ENCODE measurements around the gene ZDHHC14.

Gene ZDHHC14

GRCh38 chr6:157597461-157598312 lies 216.7 kb downstream of the ZDHHC14 start:
- TF ChIP-seq ZBTB7A (IDR thresholded peaks at IDR 0.05; ENCODE audit: low read depth) = no peak
- TF ChIP-seq RAD21 (IDR thresholded peaks at IDR 0.05; ENCODE audit: low read depth) = peak; percentile 71

- TF ChIP-seq EP300 (IDR thresholded peaks at IDR 0.05; ENCODE audit: borderline replicate concordance) (no peak), EGR1 (IDR thresholded peaks at IDR 0.05) (no peak), REST (IDR thresholded peaks at IDR 0.05; ENCODE audit: low read depth) (no peak), TCF12 (IDR thresholded peaks at IDR 0.05; ENCODE audit: low read depth) (no peak), CREB1 (IDR thresholded peaks at IDR 0.05; ENCODE audit: low read depth) (no peak), USF1 (IDR thresholded peaks at IDR 0.05) (no peak), MAX (IDR thresholded peaks at IDR 0.05) (no peak), TAF1 (IDR thresholded peaks at IDR 0.05; ENCODE audit: low read depth) (no peak), TEAD4 (IDR thresholded peaks at IDR 0.05) (no peak), RAD21 (IDR thresholded peaks at IDR 0.05; ENCODE audit: low read depth) (no peak), ZBTB7A (IDR thresholded peaks at IDR 0.05; ENCODE audit: low read depth) (no peak), FOXM1 (IDR thresholded peaks at IDR 0.05; ENCODE audit: borderline replicate concordance, low read depth) (no peak), NFIC (IDR thresholded peaks at IDR 0.05) (no peak), YY1 (IDR thresholded peaks at IDR 0.05; ENCODE audit: low read depth) (no peak), CEBPB (IDR thresholded peaks at IDR 0.05) (no peak)
Measured at GRCh38 chr6:157599191-157599590, 218.2 kb downstream of the ZDHHC14 start.

GRCh38 chr6:157600807-157601206 lies 219.8 kb downstream of the ZDHHC14 start:
- no peak for TF ChIP-seq YY1 (IDR thresholded peaks at IDR 0.05; ENCODE audit: low read depth)
- TF ChIP-seq CEBPB (IDR thresholded peaks at IDR 0.05) = no peak
- TF ChIP-seq EGR1 (IDR thresholded peaks at IDR 0.05) = no peak
- no peak for TF ChIP-seq ZBTB7A (IDR thresholded peaks at IDR 0.05; ENCODE audit: low read depth)

- TF ChIP-seq TCF12 (IDR thresholded peaks at IDR 0.05; ENCODE audit: low read depth) = no peak
- TF ChIP-seq TEAD4 (IDR thresholded peaks at IDR 0.05) = no peak
- no peak for TF ChIP-seq TAF1 (IDR thresholded peaks at IDR 0.05; ENCODE audit: low read depth)
- no peak for TF ChIP-seq CREB1 (IDR thresholded peaks at IDR 0.05; ENCODE audit: low read depth)
- TF ChIP-seq EP300 (IDR thresholded peaks at IDR 0.05; ENCODE audit: borderline replicate concordance) = no peak
- no peak for TF ChIP-seq CEBPB (IDR thresholded peaks at IDR 0.05)
- TF ChIP-seq EGR1 (IDR thresholded peaks at IDR 0.05) = no peak
- no peak for TF ChIP-seq YY1 (IDR thresholded peaks at IDR 0.05; ENCODE audit: low read depth)
- TF ChIP-seq NFIC (IDR thresholded peaks at IDR 0.05) = no peak
- TF ChIP-seq USF1 (IDR thresholded peaks at IDR 0.05) = no peak
- TF ChIP-seq RAD21 (IDR thresholded peaks at IDR 0.05; ENCODE audit: low read depth) = no peak
- TF ChIP-seq MAX (IDR thresholded peaks at IDR 0.05) = no peak
- no peak for TF ChIP-seq REST (IDR thresholded peaks at IDR 0.05; ENCODE audit: low read depth)
- TF ChIP-seq FOXM1 (IDR thresholded peaks at IDR 0.05; ENCODE audit: borderline replicate concordance, low read depth) = no peak
Measured at GRCh38 chr6:157602521-157603295, 221.7 kb downstream of the ZDHHC14 start.

- TF ChIP-seq YY1 (IDR thresholded peaks at IDR 0.05; ENCODE audit: low read depth) (no peak), FOXM1 (IDR thresholded peaks at IDR 0.05; ENCODE audit: borderline replicate concordance, low read depth) (no peak), EGR1 (IDR thresholded peaks at IDR 0.05) (no peak), EP300 (IDR thresholded peaks at IDR 0.05; ENCODE audit: borderline replicate concordance) (no peak), REST (IDR thresholded peaks at IDR 0.05; ENCODE audit: low read depth) (no peak), TAF1 (IDR thresholded peaks at IDR 0.05; ENCODE audit: low read depth) (no peak), MAX (IDR thresholded peaks at IDR 0.05) (no peak), CREB1 (IDR thresholded peaks at IDR 0.05; ENCODE audit: low read depth) (no peak)
Measured at GRCh38 chr6:157603314-157603940, 222.4 kb downstream of the ZDHHC14 start.
